ENCODE data around the gene ABL1.

DNA sequence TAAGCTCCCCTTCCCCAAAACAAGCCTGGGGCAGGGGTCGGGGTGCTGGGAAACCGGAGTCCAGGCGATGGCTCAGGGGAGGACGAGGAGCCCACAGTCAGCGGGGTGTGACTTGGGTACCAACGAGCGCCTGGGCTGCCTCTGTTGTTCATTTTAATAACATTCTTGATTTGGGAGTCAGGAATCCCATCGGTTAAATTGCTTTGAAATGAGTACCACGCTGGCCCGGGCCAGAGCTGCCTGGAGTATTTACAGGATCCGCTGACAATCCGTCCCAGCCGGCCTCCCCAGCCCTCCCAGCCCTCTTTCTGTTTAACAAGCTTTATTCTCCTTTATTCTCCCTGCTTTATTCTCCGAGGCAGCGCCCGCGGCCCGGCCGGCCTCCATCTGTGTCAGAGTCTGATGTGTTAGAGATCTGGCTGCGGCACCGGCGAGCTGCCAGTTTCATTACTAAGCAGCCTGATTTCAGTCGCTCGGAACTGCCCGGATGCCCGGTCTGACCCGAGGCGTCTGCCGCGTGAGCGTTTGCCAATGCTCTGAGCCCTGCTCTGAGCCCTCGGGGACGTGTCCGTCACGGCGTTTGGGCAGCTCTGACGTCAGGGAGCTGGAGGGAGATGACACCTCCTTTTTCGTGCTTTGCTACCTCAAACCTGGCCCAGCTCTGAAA lies 78.0 kb downstream of the ABL1 start:
- TF ChIP-seq, protein P1, sequence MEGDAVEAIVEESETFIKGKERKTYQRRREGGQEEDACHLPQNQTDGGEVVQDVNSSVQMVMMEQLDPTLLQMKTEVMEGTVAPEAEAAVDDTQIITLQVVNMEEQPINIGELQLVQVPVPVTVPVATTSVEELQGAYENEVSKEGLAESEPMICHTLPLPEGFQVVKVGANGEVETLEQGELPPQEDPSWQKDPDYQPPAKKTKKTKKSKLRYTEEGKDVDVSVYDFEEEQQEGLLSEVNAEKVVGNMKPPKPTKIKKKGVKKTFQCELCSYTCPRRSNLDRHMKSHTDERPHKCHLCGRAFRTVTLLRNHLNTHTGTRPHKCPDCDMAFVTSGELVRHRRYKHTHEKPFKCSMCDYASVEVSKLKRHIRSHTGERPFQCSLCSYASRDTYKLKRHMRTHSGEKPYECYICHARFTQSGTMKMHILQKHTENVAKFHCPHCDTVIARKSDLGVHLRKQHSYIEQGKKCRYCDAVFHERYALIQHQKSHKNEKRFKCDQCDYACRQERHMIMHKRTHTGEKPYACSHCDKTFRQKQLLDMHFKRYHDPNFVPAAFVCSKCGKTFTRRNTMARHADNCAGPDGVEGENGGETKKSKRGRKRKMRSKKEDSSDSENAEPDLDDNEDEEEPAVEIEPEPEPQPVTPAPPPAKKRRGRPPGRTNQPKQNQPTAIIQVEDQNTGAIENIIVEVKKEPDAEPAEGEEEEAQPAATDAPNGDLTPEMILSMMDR (IDR thresholded peaks at IDR 0.05; ENCODE audit: low read depth, low read length, poor library complexity, severe bottlenecking), result no peak
- TF ChIP-seq EZH2phosphoT487 (IDR thresholded peaks at IDR 0.05; ENCODE audit: borderline replicate concordance, low read length), result no peak
